SK-N-SH (cell line): ENCODE results near the gene MMS22L. TPM values are rescaled to one million over a fixed set of nuclear protein-coding genes. Genes with fewer than 3 reads are reported as not detected.

Source experiments
- CTCF ChIA-PET: fragments of 300-600, 350-600 bp; formaldehyde crosslinking; extraction: SDS; loops from one replicate; lab custom pipeline; 2021; lab: Yijun Ruan, JAX
- POLR2A ChIA-PET: fragments of 350-600 bp; sonication (Branson Sonifier 250); formaldehyde crosslinking; extraction: SDS; loops from one replicate; lab custom pipeline; 2020; ENCODE audit warnings: antibody characterized with exemption, inconsistent platforms; lab: Yijun Ruan, JAX
- DNase-seq: peaks from one replicate; pipeline ENCODE4 v3.0.0; 2012
- H2AFZ ChIP-seq: fragments of 200-600 bp; sonication (generic); 2 replicates; pipeline ENCODE4 v1.8.1; 2016; ENCODE audit warnings: antibody characterized with exemption, mild to moderate bottlenecking, low read depth
- H3F3A ChIP-seq: fragments of 200-600 bp; sonication (generic); replicated peaks from 2 replicates; pipeline ENCODE3; 2016; ENCODE audit warnings: antibody characterized with exemption, mild to moderate bottlenecking; ENCODE audit not compliant: insufficient read depth
- H3K27ac ChIP-seq, 2 experiments: fragments of 200-500 bp in 1 of 2; fragments of 200-600 bp in 1 of 2; sonication (Bioruptor generic) in 1 of 2; sonication (generic), shearing (Covaris generic) in 1 of 2; 2 replicates each; pipeline versions ENCODE4 v1.5.1 to v1.6.1; 2014 to 2016; ENCODE audit warnings: low read depth in 2 of 2, inconsistent platforms in 1 of 2, low read length in 1 of 2, mild to moderate bottlenecking in 1 of 2, mixed read lengths in 1 of 2
- H3K27me3 ChIP-seq: fragments of 200-600 bp; sonication (generic), shearing (Covaris generic); 2 replicates; pipeline ENCODE4 v1.6.1; 2016; ENCODE audit warnings: mixed run types; ENCODE audit not compliant: insufficient read depth
- H3K36me3 ChIP-seq, 2 experiments: fragments of 200-500 bp in 1 of 2; fragments of 200-600 bp in 1 of 2; sonication (Bioruptor generic) in 1 of 2; sonication (generic) in 1 of 2; replicated peaks in 1 of 2; 2 replicates each; pipeline versions ENCODE3 to v1.5.1; 2014 to 2016; ENCODE audit warnings: low read length in 1 of 2, mild to moderate bottlenecking in 1 of 2; ENCODE audit not compliant: insufficient read depth in 2 of 2, control insufficient read depth in 1 of 2
- H3K4me1 ChIP-seq, 2 experiments: fragments of 200-500 bp in 1 of 2; fragments of 200-600 bp in 1 of 2; sonication (Bioruptor generic) in 1 of 2; sonication (generic), shearing (Covaris generic) in 1 of 2; 2 replicates each; pipeline versions ENCODE4 v1.5.1 to v1.6.1; 2014 to 2016; ENCODE audit warnings: low read depth in 1 of 2, low read length in 1 of 2, mixed run types in 1 of 2; ENCODE audit not compliant: insufficient read depth in 2 of 2, control insufficient read depth in 1 of 2
- H3K4me2 ChIP-seq: fragments of 200-600 bp; sonication (generic), shearing (Covaris generic); 2 replicates; pipeline ENCODE4 v1.6.1; 2017; ENCODE audit warnings: mixed run types
- H3K4me3 ChIP-seq, 2 experiments: fragments of 200-500 bp in 1 of 2; fragments of 200-600 bp in 1 of 2; sonication (Bioruptor generic) in 1 of 2; sonication (generic), shearing (Covaris generic) in 1 of 2; 2 replicates each; pipeline versions ENCODE4 v1.5.1 to v1.8.1; 2014 to 2016; ENCODE audit warnings: low read depth in 2 of 2, inconsistent platforms in 1 of 2, low read length in 1 of 2, mild to moderate bottlenecking in 1 of 2, mixed read lengths in 1 of 2, moderate library complexity in 1 of 2
- H3K79me2 ChIP-seq: fragments of 200-600 bp; sonication (generic); 2 replicates; pipeline ENCODE4 v1.8.1; 2017; ENCODE audit warnings: mild to moderate bottlenecking; ENCODE audit not compliant: insufficient read depth
- H3K9ac ChIP-seq: fragments of 200-600 bp; sonication (generic); 2 replicates; pipeline ENCODE4 v1.6.1; 2017; ENCODE audit warnings: mixed run types
- H3K9me2 ChIP-seq: fragments of 200-600 bp; sonication (generic); 2 replicates; pipeline ENCODE4 v1.6.1; 2017; ENCODE audit warnings: mixed run types
- H3K9me3 ChIP-seq: fragments of 200-600 bp; sonication (generic); 2 replicates; pipeline ENCODE4 v1.6.1; 2017; ENCODE audit warnings: mixed run types, mild to moderate bottlenecking, moderate library complexity
- H4K20me1 ChIP-seq: fragments of 200-600 bp; sonication (generic); 2 replicates; pipeline ENCODE4 v1.6.1; 2017; ENCODE audit warnings: mild to moderate bottlenecking, mixed run types; ENCODE audit not compliant: insufficient read depth
- ELF1 ChIP-seq: IDR thresholded peaks from 2 replicates; pipeline ENCODE4 v1.4.0; 2012
- EP300 ChIP-seq, 2 experiments: IDR thresholded peaks; 2 replicates each; pipeline versions ENCODE4 v1.4.0 to v1.6.1; 2012; ENCODE audit warnings: borderline replicate concordance in 1 of 2, low read depth in 1 of 2, low read length in 1 of 2
- FOXJ3 ChIP-seq: sonication (generic); formaldehyde crosslinking; IDR thresholded peaks from 2 replicates; pipeline ENCODE4 v1.5.1; 2020; ENCODE audit warnings: mild to moderate bottlenecking, missing genetic modification reagents
- FOXM1 ChIP-seq: IDR thresholded peaks from 2 replicates; pipeline ENCODE4 v1.4.0; 2012; ENCODE audit warnings: low read depth, mild to moderate bottlenecking
- GATA2 ChIP-seq: sonication (generic); formaldehyde crosslinking; IDR thresholded peaks from 2 replicates; pipeline ENCODE4 v1.5.0; 2020; ENCODE audit warnings: mild to moderate bottlenecking, missing genetic modification reagents
- JUND ChIP-seq: IDR thresholded peaks from 2 replicates; pipeline ENCODE4 v1.4.0; 2012
- MXI1 ChIP-seq: IDR thresholded peaks from 2 replicates; pipeline ENCODE4 v1.6.1; 2012; ENCODE audit warnings: mild to moderate bottlenecking, low read depth, low read length, improper control_type of control experiment
- NFIC ChIP-seq: IDR thresholded peaks from 2 replicates; pipeline ENCODE4 v1.4.0; 2012; ENCODE audit warnings: borderline replicate concordance
- POLR2AphosphoS5 ChIP-seq: IDR thresholded peaks from 2 replicates; pipeline ENCODE4 v1.6.1; 2012; ENCODE audit warnings: low read depth, low read length
- RAD21 ChIP-seq: IDR thresholded peaks from 2 replicates; pipeline ENCODE4 v1.6.1; 2012; ENCODE audit warnings: mild to moderate bottlenecking, low read length
- RFX5 ChIP-seq: IDR thresholded peaks from 2 replicates; pipeline ENCODE4 v1.6.1; 2012; ENCODE audit warnings: mild to moderate bottlenecking, improper control_type of control experiment, low read length
- RXRA ChIP-seq: IDR thresholded peaks from 2 replicates; pipeline ENCODE4 v1.4.0; 2012; ENCODE audit warnings: low read depth, mild to moderate bottlenecking, borderline replicate concordance
- SIN3A ChIP-seq: IDR thresholded peaks from 2 replicates; pipeline ENCODE4 v1.6.1; 2012; ENCODE audit warnings: low read depth, mild to moderate bottlenecking, low read length, moderate library complexity, borderline replicate concordance
- SMC3 ChIP-seq: IDR thresholded peaks from 2 replicates; pipeline ENCODE4 v1.6.1; 2012; ENCODE audit warnings: low read depth, low read length, improper control_type of control experiment
- WGBS: methylation state at CpG from one replicate; pipeline ENCODE4 v1.1.6; 2017; ENCODE audit warnings: low lambda C conversion rate; 5-methylcytosine and 5-hydroxymethylcytosine counted together
- polyA plus RNA-seq, 3 experiments: library from polyadenylated mRNA; depleted of rRNA; stranded (reverse); fragments of >200 nt; gene quantifications; 2 replicates each; pipeline ENCODE4 v1.2.3, GENCODE V29; 2012
- TF ChIP-seq, protein P1 (sequence below): IDR thresholded peaks from 2 replicates; pipeline ENCODE4 v1.6.1; 2012; ENCODE audit warnings: mild to moderate bottlenecking, low read depth, low read length, moderate library complexity
- TF ChIP-seq, protein P2 (sequence below): IDR thresholded peaks from 2 replicates; pipeline ENCODE4 v1.4.0; 2012; ENCODE audit warnings: low read depth
- TF ChIP-seq, protein P3 (sequence below): IDR thresholded peaks from 2 replicates; pipeline ENCODE4; 2012
- TF ChIP-seq, protein P4 (sequence below): IDR thresholded peaks from 2 replicates; pipeline ENCODE4 v1.4.0; 2012; ENCODE audit warnings: low read depth, borderline replicate concordance
- TF ChIP-seq, protein P5 (sequence below): IDR thresholded peaks from 2 replicates; pipeline ENCODE4 v1.4.0; 2012; ENCODE audit warnings: low read depth, borderline replicate concordance
- TF ChIP-seq, protein P6 (sequence below): fragments of 150-350 bp; IDR thresholded peaks from 2 replicates; pipeline ENCODE4 v1.6.1; 2017; ENCODE audit warnings: antibody characterized with exemption, low read length, low read depth, borderline replicate concordance

Gene MMS22L
- polyA plus RNA-seq, 1 of the 3 experiments (the other 2 are of a cell fraction) = 4.3 TPM

DNA sequence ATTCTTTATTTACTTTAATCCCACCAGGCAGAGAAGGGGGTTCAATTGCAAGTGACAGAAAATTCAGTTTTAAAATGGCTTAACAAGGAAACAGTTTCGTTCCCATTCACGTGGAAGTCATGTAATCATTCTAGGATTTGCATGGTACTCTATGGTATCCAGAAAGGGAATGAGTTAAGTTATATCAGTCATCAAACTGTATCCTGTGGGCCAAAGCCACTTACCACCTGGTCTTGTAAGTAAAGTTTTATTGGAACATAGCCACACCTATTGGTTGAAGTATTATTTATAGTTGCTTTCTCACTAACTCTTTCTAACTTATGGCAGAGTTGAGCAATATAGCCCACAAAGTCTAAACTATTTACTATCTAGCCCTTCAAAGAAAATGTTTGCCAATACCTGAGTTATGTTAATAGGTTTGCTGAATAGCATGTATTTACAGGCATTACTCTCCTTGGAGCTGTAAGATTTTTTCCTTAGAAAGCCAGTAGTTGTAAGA lies 10.2 kb upstream of the MMS22L start:
- no peak overlapping the region for H3K27ac ChIP-seq
- TF ChIP-seq, protein P1, sequence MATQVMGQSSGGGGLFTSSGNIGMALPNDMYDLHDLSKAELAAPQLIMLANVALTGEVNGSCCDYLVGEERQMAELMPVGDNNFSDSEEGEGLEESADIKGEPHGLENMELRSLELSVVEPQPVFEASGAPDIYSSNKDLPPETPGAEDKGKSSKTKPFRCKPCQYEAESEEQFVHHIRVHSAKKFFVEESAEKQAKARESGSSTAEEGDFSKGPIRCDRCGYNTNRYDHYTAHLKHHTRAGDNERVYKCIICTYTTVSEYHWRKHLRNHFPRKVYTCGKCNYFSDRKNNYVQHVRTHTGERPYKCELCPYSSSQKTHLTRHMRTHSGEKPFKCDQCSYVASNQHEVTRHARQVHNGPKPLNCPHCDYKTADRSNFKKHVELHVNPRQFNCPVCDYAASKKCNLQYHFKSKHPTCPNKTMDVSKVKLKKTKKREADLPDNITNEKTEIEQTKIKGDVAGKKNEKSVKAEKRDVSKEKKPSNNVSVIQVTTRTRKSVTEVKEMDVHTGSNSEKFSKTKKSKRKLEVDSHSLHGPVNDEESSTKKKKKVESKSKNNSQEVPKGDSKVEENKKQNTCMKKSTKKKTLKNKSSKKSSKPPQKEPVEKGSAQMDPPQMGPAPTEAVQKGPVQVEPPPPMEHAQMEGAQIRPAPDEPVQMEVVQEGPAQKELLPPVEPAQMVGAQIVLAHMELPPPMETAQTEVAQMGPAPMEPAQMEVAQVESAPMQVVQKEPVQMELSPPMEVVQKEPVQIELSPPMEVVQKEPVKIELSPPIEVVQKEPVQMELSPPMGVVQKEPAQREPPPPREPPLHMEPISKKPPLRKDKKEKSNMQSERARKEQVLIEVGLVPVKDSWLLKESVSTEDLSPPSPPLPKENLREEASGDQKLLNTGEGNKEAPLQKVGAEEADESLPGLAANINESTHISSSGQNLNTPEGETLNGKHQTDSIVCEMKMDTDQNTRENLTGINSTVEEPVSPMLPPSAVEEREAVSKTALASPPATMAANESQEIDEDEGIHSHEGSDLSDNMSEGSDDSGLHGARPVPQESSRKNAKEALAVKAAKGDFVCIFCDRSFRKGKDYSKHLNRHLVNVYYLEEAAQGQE = no peak
- TF ChIP-seq NFIC (no peak), MXI1 (no peak), SIN3A (no peak), SMC3 (no peak), ELF1 (no peak), EP300 (IDR thresholded peaks at IDR 0.05; ENCODE audit: borderline replicate concordance in 1 of 2, low read depth in 1 of 2, low read length in 1 of 2) (no peak), FOXM1 (no peak), FOXJ3 (CRISPR knock-in tag) (no peak), RFX5 (no peak), RXRA (no peak), GATA2 (CRISPR knock-in tag) (no peak), POLR2AphosphoS5 (no peak), JUND (no peak), RAD21 (no peak)
- TF ChIP-seq, protein P2, sequence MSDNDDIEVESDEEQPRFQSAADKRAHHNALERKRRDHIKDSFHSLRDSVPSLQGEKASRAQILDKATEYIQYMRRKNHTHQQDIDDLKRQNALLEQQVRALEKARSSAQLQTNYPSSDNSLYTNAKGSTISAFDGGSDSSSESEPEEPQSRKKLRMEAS = no peak
- TF ChIP-seq, protein P3, sequence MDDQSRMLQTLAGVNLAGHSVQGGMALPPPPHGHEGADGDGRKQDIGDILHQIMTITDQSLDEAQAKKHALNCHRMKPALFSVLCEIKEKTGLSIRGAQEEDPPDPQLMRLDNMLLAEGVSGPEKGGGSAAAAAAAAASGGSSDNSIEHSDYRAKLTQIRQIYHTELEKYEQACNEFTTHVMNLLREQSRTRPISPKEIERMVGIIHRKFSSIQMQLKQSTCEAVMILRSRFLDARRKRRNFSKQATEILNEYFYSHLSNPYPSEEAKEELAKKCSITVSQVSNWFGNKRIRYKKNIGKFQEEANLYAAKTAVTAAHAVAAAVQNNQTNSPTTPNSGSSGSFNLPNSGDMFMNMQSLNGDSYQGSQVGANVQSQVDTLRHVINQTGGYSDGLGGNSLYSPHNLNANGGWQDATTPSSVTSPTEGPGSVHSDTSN = no peak
- TF ChIP-seq, protein P4, sequence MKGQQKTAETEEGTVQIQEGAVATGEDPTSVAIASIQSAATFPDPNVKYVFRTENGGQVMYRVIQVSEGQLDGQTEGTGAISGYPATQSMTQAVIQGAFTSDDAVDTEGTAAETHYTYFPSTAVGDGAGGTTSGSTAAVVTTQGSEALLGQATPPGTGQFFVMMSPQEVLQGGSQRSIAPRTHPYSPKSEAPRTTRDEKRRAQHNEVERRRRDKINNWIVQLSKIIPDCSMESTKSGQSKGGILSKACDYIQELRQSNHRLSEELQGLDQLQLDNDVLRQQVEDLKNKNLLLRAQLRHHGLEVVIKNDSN = no peak
- TF ChIP-seq, protein P5, sequence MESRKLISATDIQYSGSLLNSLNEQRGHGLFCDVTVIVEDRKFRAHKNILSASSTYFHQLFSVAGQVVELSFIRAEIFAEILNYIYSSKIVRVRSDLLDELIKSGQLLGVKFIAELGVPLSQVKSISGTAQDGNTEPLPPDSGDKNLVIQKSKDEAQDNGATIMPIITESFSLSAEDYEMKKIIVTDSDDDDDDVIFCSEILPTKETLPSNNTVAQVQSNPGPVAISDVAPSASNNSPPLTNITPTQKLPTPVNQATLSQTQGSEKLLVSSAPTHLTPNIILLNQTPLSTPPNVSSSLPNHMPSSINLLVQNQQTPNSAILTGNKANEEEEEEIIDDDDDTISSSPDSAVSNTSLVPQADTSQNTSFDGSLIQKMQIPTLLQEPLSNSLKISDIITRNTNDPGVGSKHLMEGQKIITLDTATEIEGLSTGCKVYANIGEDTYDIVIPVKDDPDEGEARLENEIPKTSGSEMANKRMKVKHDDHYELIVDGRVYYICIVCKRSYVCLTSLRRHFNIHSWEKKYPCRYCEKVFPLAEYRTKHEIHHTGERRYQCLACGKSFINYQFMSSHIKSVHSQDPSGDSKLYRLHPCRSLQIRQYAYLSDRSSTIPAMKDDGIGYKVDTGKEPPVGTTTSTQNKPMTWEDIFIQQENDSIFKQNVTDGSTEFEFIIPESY = no peak
- TF ChIP-seq, protein P6, sequence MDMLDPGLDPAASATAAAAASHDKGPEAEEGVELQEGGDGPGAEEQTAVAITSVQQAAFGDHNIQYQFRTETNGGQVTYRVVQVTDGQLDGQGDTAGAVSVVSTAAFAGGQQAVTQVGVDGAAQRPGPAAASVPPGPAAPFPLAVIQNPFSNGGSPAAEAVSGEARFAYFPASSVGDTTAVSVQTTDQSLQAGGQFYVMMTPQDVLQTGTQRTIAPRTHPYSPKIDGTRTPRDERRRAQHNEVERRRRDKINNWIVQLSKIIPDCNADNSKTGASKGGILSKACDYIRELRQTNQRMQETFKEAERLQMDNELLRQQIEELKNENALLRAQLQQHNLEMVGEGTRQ = no peak
- CTCF ChIA-PET = no interaction called here
- H3K9me3 ChIP-seq = no peaks in the 10 kb centered on the region
- H3K27me3 ChIP-seq = no peaks in the 10 kb centered on the region
- WGBS = 37% methylated on average over 2 of the region's 2 CpGs
- H2AFZ ChIP-seq = no peak overlapping the region
- no peak overlapping the region for H3K4me3 ChIP-seq
- H3K4me2 ChIP-seq = no peak overlapping the region
- no peaks in the 10 kb centered on the region for H3K36me3 ChIP-seq
- no peaks in the 10 kb centered on the region for H3K9me2 ChIP-seq
- no peak for DNase-seq
- H3K9ac ChIP-seq = no peak overlapping the region
- H3K79me2 ChIP-seq = no peaks in the 10 kb centered on the region
- no peaks in the 10 kb centered on the region for H3F3A ChIP-seq
- H3K4me1 ChIP-seq = no peaks in the 10 kb centered on the region
- H4K20me1 ChIP-seq = no peaks in the 10 kb centered on the region
- POLR2A ChIA-PET = no interaction called here
